Natural killer cell (primary cell): ENCODE data around the gene AP3S2. TPM values are rescaled to one million over a fixed set of nuclear protein-coding genes. Genes with fewer than 3 reads are reported as not detected.
A peak's percentile ranks its signal among the peaks of the same experiment; 100 is the strongest.
"Not testable (repeated sequence)": the region's sequence is repeated elsewhere in the genome, so short reads cannot be mapped to it uniquely, and the experiment has no call there.

Source experiments
- ATAC-seq, 3 donors: fragments of 150-1000 bp in 2 of 3; fragments of 200-7000 bp in 1 of 3; cut with Tn5 transposase; 1 replicate in 1 of 3; 2 replicates in 2 of 3; pipeline ENCODE4 v1.10.0; 2021; ENCODE audit warnings: mild to moderate bottlenecking in 2 of 3, moderate library complexity in 2 of 3
- DNase-seq, 2 donors: peaks; one replicate each; pipeline versions ENCODE4 v3.0.0 to v3.0.0-alpha.2; 2013 to 2021; ENCODE audit warnings: mixed read lengths in 1 of 2
- H3K27ac ChIP-seq: one replicate; pipeline ENCODE4 v1.5.1; 2013; ENCODE audit warnings: mild to moderate bottlenecking, low read length
- H3K27me3 ChIP-seq: one replicate; pipeline ENCODE4 v1.6.1; 2013; ENCODE audit warnings: low read length; ENCODE audit not compliant: control insufficient read depth, insufficient read depth
- H3K36me3 ChIP-seq: one replicate; pipeline ENCODE4 v1.6.1; 2013; ENCODE audit warnings: low read length; ENCODE audit not compliant: control insufficient read depth, insufficient read depth
- H3K4me1 ChIP-seq: one replicate; pipeline ENCODE4 v1.6.1; 2013; ENCODE audit warnings: low read length; ENCODE audit not compliant: control insufficient read depth, insufficient read depth
- H3K4me3 ChIP-seq: one replicate; pipeline ENCODE4 v1.5.1; 2013; ENCODE audit warnings: low read length
- H3K9me3 ChIP-seq: one replicate; pipeline ENCODE4 v1.6.1; 2013; ENCODE audit warnings: low read length; ENCODE audit not compliant: control insufficient read depth, insufficient read depth
- H3K27ac Mint-ChIP-seq, 2 donors: one replicate each; pipeline ENCODE4 v1.8.0; 2022; ENCODE audit warnings: mild to moderate bottlenecking in 2 of 2, mixed read lengths in 2 of 2, moderate library complexity in 1 of 2
- H3K27me3 Mint-ChIP-seq, 2 donors: one replicate each; pipeline ENCODE4 v1.8.0; 2022; ENCODE audit warnings: low read depth in 2 of 2, mixed read lengths in 2 of 2
- H3K36me3 Mint-ChIP-seq: one replicate; pipeline ENCODE4 v1.8.0; 2022; ENCODE audit warnings: mixed read lengths
- H3K4me1 Mint-ChIP-seq, 2 donors: one replicate each; pipeline ENCODE4 v1.8.0; 2022; ENCODE audit warnings: mixed read lengths in 2 of 2
- H3K4me3 Mint-ChIP-seq: one replicate; pipeline ENCODE4 v1.8.0; 2022; ENCODE audit warnings: mild to moderate bottlenecking, moderate library complexity, mixed read lengths
- H3K9me3 Mint-ChIP-seq, 2 donors: one replicate each; pipeline ENCODE4 v1.8.0; 2022; ENCODE audit warnings: mixed read lengths in 2 of 2
- CTCF ChIP-seq: fragments of 200-600 bp; IDR thresholded peaks from one replicate; pipeline ENCODE4 v1.8.0; 2022; ENCODE audit warnings: antibody characterized with exemption
- WGBS: methylation state at CpG from one replicate; pipeline ENCODE4 v1.1.7; 2013; ENCODE audit warnings: missing lambda C conversion rate; ENCODE audit not compliant: insufficient coverage; 5-methylcytosine and 5-hydroxymethylcytosine counted together
- intact Hi-C: fragments of 100-400 bp; cut with micrococcal nuclease; formaldehyde crosslinking; loops from one replicate; pipeline ENCODE4 v1.14.2; 2022
- total RNA-seq, 4 donors: library from RNA; stranded (reverse); fragments of 120-200 nt in 1 of 4; gene quantifications; one replicate each; pipeline versions ENCODE4 v1.2.3 to v1.2.4, GENCODE V29; 2013 to 2022

The AP3S2 gene
- total RNA-seq, 3 donors from 2014 or later (not counting 1 experiment from before 2014, with no cell fraction given): 28.4 to 38.2 (median 36.8) TPM

DNA sequence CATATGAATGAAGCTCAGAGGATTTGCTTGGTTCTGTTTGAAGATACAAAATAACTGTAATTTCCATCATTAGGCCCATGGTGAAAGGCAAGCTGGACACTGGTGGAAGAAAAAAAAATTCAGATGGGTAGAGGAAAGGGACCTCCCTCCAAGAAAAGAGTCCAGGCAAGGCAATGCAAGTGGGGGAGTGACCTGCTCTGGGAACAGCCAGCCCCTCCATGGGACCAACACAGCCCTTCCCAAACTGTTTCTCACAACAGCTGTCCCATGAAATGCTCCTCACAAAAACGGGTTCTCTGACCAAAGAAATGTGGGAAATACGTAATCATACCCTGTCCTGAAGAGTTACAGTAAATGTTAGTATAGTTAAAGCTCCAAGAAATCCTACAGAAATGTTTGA is 4.4 kb upstream of the AP3S2 start:
- ATAC-seq (no peak), DNase-seq (no peak)
- Histone ChIP-seq H3K4me3 (no peak overlapping the region), H3K4me1 (peaks cover 8% of the 10 kb centered on the region), H3K36me3 (no peaks in the 10 kb centered on the region), H3K27me3 (no peaks in the 10 kb centered on the region), H3K27ac (no peak overlapping the region), H3K9me3 (no peaks in the 10 kb centered on the region)
- Mint-ChIP-seq H3K27ac (no peak overlapping the region), H3K36me3 (no peaks in the 10 kb centered on the region), H3K9me3 (no peaks in the 10 kb centered on the region), H3K27me3 (no peaks in the 10 kb centered on the region), H3K4me1 (peaks cover 18 to 19% of the 10 kb centered on the region in 2 donors), H3K4me3 (no peak overlapping the region)
- intact Hi-C loops: no loop called here
- 69% methylated on average over 2 of the region's 2 CpGs for WGBS
- TF ChIP-seq CTCF: no peak

GRCh38 chr15:89893027-89893426 is 767 bp downstream of the AP3S2 start:
- ATAC-seq: no peak
- peak in 1 of 2 donors; percentile 17 for DNase-seq
- Histone ChIP-seq H3K36me3 (peaks cover 9% of the 10 kb centered on the region), H3K27me3 (no peaks in the 10 kb centered on the region), H3K4me1 (peaks cover 15% of the 10 kb centered on the region), H3K27ac (peak overlapping the region; percentile 86), H3K4me3 (peak overlapping the region; percentile 84), H3K9me3 (no peaks in the 10 kb centered on the region)
- H3K9me3 Mint-ChIP-seq: no peaks in the 10 kb centered on the region
- peak overlapping the region; percentile 94 to 98 for H3K27ac Mint-ChIP-seq
- 54% methylated on average over 3 of the region's 6 CpGs for WGBS
- no peaks in the 10 kb centered on the region for H3K27me3 Mint-ChIP-seq
- H3K4me1 Mint-ChIP-seq: peaks cover 34 to 35% of the 10 kb centered on the region in 2 donors
- H3K36me3 Mint-ChIP-seq: no peaks in the 10 kb centered on the region
- intact Hi-C loops: no loop called here
- TF ChIP-seq CTCF: no peak
- H3K4me3 Mint-ChIP-seq: peak overlapping the region; percentile 99

GRCh38 chr15:89888214-89888804 is 5.5 kb downstream of the AP3S2 start:
- ATAC-seq (no peak), DNase-seq (no peak)
- peaks cover 6% of the 10 kb centered on the region for H3K36me3 Mint-ChIP-seq
- whole genome bisulfite sequencing: 94% methylated on average over 3 of the region's 4 CpGs
- H3K9me3 ChIP-seq: no peaks in the 10 kb centered on the region
- peaks cover 7% of the 10 kb centered on the region for H3K4me1 ChIP-seq
- no peak overlapping the region for H3K4me3 ChIP-seq
- H3K27ac Mint-ChIP-seq: peak overlapping the region in 1 of 2 donors; percentile 20
- H3K4me1 Mint-ChIP-seq: peaks cover 18% of the 10 kb centered on the region in 2 donors
- H3K27me3 Mint-ChIP-seq: no peaks in the 10 kb centered on the region
- H3K36me3 ChIP-seq: peaks cover 39% of the 10 kb centered on the region
- H3K4me3 Mint-ChIP-seq: no peak overlapping the region
- no peaks in the 10 kb centered on the region for H3K27me3 ChIP-seq
- no peaks in the 10 kb centered on the region for H3K9me3 Mint-ChIP-seq
- no peak overlapping the region for H3K27ac ChIP-seq
- TF ChIP-seq CTCF: no peak
- intact Hi-C loops: no loop called here

GRCh38 chr15:89885611-89886010 is 8.2 kb downstream of the AP3S2 start:
- Histone ChIP-seq H3K4me3 (no peak overlapping the region), H3K4me1 (no peaks in the 10 kb centered on the region), H3K36me3 (peaks cover 46% of the 10 kb centered on the region), H3K9me3 (no peaks in the 10 kb centered on the region), H3K27me3 (no peaks in the 10 kb centered on the region), H3K27ac (no peak overlapping the region)
- Mint-ChIP-seq H3K9me3 (no peaks in the 10 kb centered on the region), H3K4me3 (no peak overlapping the region), H3K27me3 (no peaks in the 10 kb centered on the region), H3K4me1 (peaks cover under 1% of the 10 kb centered on the region in 2 donors), H3K36me3 (peaks cover 10% of the 10 kb centered on the region), H3K27ac (no peak overlapping the region)
- WGBS: 97% methylated on average over 2 of the region's 2 CpGs
- ATAC-seq (no peak), DNase-seq (no peak)
- intact Hi-C loops: no loop called here
- TF ChIP-seq CTCF: no peak

DNA sequence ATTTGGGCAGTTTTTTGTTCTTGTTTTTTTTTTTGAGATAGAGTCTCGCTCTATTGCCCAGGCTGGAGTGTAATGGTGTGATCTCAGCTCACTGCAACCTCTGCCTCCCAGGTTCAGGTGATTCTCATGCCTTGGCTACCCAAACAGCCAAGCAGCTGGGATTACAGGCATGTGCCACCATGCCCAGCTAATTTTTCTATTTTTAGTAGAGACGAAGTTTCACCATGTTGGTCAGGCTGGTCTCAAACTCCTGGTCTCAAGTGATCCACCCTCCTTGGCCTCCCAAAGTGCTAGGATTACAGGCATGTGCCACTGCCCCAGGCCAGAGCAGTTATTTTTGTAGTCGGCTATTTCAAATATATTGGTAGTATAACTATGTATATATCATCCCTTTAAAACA is 8.6 kb downstream of the AP3S2 start:
- ATAC-seq, H3K27me3 ChIP-seq, H3K27ac ChIP-seq, H3K36me3 Mint-ChIP-seq, intact Hi-C loops, H3K9me3 ChIP-seq, H3K4me1 ChIP-seq, H3K9me3 Mint-ChIP-seq, H3K4me3 Mint-ChIP-seq, H3K27ac Mint-ChIP-seq, H3K27me3 Mint-ChIP-seq, DNase-seq, H3K4me3 ChIP-seq, H3K4me1 Mint-ChIP-seq: not testable (repeated sequence)
- H3K36me3 ChIP-seq: peaks cover 46% of the 10 kb centered on the region
- 100% methylated on average over 2 of the region's 3 CpGs for WGBS
